ENCODE data around the gene RGR.

The RGR gene

DNA sequence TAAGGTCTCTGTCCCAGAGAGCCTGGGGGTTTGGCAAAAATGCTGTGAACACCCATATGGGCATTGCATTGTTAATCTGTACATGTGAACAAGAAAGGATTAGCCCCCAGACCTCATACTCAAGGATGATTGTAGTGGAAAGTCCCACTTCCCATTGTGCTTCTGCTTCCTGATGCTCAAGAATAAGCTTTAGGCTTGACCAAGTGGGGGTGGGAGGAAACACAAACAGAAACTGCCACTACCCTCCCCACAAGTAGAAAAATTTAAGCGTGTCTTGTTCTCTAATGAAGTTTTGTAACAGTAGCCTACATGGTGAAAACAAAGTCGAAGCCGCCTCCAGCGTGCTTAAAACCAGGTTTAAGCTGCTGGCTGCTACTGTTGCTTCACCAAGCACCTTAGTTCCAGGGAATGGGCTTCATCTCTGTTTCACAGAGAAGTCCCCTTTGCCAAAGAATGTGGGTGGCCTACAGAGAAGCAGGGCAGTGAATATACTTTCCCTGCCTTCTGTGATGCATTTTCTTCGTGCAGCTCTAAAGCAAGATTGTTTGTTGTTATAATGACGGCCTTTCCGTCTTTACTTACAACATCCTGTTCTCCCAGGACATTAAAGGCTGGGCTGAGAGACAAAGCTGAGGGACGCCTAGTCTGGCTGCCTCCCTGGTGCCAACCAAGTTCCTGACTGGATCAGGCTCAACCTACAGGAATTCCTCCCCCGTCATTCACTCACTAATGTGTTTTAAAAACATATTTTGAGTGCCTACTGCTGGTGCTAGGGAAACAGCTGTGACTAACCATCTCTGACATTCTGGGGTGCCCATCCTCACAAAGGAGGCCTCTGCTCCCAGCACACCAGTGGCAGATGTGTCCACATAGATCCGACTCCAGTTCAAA is 51.5 kb downstream of the RGR start:
- no peak for DNase-seq (ENCODE audit: low read depth)

- no peak for DNase-seq (ENCODE audit: low read depth)
These were observed 53.2 kb downstream of the RGR start for GRCh38 chr10:84298057-84298456.

DNA sequence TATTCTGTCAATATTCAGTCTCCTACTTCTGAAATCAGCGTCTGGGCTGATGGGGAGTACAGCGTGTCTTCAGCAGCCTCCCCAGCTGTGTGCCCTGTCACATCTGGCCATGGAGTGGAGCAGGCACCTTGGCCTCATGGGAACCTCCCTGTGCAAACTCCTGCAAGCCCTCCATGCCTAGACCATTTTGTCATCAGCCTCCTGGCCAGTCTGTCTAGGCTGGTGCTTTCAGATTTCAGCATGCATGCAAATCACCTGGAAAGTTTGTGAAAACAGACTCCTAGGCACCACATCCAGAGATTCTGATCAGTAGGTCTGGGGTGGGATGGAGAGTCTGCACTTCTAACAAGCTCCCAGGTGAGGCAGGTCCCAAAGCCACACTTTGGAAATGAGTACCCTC is 57.4 kb downstream of the RGR start:
- DNase-seq (ENCODE audit: low read depth) = no peak

- no peak for DNase-seq (ENCODE audit: low read depth)
These were observed 62.0 kb downstream of the RGR start for GRCh38 chr10:84306751-84307384.

GRCh38 chr10:84308021-84308420 is 63.2 kb downstream of the RGR start:
- no peak for DNase-seq (ENCODE audit: low read depth)

DNA sequence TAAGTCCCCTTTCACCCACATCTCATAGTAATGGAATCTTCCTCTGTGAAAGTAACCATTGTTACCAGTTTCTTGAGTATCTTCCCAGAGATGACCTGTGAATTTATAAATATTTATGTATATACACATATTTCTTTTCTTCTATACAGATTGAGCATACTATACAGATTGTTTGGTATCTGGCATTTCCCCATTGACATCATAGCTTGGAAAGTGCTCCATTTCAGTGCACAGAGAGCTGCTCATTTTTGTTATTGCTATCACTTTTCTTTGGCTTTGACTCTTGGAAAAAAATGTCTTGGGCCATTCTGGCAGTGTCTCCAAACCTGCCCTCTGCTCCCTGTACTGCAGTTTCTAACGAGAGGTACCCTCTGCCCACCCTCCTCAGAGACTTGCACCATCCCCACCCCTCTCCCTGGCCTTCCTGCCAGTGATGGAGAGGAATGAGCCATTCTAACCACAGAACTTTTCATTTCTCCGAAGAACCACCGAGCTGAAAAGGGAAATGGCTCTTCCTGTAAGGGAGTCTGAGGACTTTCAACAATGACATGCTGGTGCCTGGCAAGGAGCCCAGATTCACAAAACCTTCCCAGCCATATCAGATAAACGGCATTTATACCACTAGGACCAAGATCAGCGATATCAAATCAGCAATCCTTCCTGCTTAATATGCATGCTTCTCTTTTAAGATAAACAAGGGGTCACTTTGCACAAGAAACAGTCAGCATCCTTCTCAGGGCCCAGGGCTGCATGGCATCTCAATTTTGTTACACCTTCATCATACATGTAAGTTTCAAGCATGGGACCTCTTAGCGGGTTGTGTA is 63.8 kb downstream of the RGR start:
- DNase-seq (ENCODE audit: low read depth) = no peak
